ENCODE results near the gene SMAD2. TPM values are rescaled to one million over a fixed set of nuclear protein-coding genes. Genes with fewer than 3 reads are reported as not detected.
A peak's percentile ranks its signal among the peaks of the same experiment; 100 is the strongest.

SMAD2 gene
- total RNA-seq, 1 experiment from 2014 or later = 121 TPM

DNA sequence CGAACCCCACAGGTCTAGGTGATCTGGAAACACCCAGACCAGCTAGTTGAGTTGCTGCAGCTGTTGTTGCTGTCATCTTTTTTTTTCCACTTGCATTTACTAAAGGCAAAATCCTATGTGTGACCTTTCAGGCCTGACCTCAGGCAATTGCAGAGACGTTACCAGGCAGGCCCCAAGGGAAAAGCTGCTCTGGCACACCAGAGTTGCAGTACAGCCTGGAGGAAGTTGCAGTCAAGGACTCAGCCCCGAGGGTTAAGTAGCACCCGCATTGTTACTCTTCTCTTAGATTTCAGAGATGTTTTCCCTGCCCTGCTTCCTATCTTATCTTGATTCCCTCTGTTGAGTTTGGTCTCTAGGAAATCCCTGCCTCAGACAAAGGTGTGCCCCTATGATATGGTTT, 45.2 kb upstream of the SMAD2 start:
- Histone ChIP-seq H3K4me2 (ENCODE audit: insufficient read depth, insufficient read length, low read length) (no peak overlapping the region), H3K4me1 (ENCODE audit: insufficient read depth, low read length) (peaks cover 7% of the 10 kb centered on the region), H3K79me1 (ENCODE audit: insufficient read depth, low read depth, low read length, poor library complexity, severe bottlenecking) (no peaks in the 10 kb centered on the region), H3K9me3 (ENCODE audit: control insufficient read depth, low read depth, low read length) (no peaks in the 10 kb centered on the region), H4K5ac (ENCODE audit: insufficient read length, low read depth, low read length) (no peak overlapping the region), H3K56ac (ENCODE audit: insufficient read length, low read depth, low read length) (no peak overlapping the region), H3K27me3 (ENCODE audit: insufficient read depth, low read length) (no peaks in the 10 kb centered on the region), H2AK5ac (ENCODE audit: insufficient read length, low read length) (no peak overlapping the region), H2BK5ac (ENCODE audit: insufficient read length, low read length) (no peak overlapping the region), H3T11ph (ENCODE audit: low read length) (no peak overlapping the region), H3K27ac (ENCODE audit: insufficient read length, low read depth, low read length) (no peak overlapping the region), H3K4ac (ENCODE audit: low read depth, low read length) (no peak overlapping the region), H3K23ac (ENCODE audit: insufficient read length, low read depth, low read length) (no peak overlapping the region), H3K9ac (ENCODE audit: extremely low read depth, insufficient read length, low read length) (no peak overlapping the region), H2BK15ac (ENCODE audit: low read depth, low read length) (no peak overlapping the region), H4K20me1 (ENCODE audit: control insufficient read depth, insufficient read depth, insufficient read length) (no peaks in the 10 kb centered on the region), H2BK12ac (ENCODE audit: insufficient read length, low read depth, low read length) (no peak overlapping the region), H3K79me2 (ENCODE audit: insufficient read depth, low read length) (no peaks in the 10 kb centered on the region), H2AFZ (ENCODE audit: low read length) (no peak overlapping the region), H3K18ac (ENCODE audit: insufficient read length, low read depth, low read length) (no peak overlapping the region), H3K14ac (ENCODE audit: insufficient read depth, low read length) (no peak overlapping the region), H3K23me2 (ENCODE audit: insufficient read length, low read depth, low read length, poor library complexity, severe bottlenecking) (no peaks in the 10 kb centered on the region), H4K91ac (ENCODE audit: insufficient read length, low read depth, low read length) (no peak overlapping the region), H2BK120ac (ENCODE audit: low read depth, low read length, poor library complexity, severe bottlenecking) (no peak overlapping the region), H4K8ac (replicated peaks; ENCODE audit: insufficient read length, low read depth, low read length) (no peak overlapping the region), H2BK20ac (ENCODE audit: low read depth, low read length, poor library complexity, severe bottlenecking) (no peak overlapping the region)
- no peak overlapping the region for H3K4me3 Mint-ChIP-seq
- WGBS (ENCODE audit: extremely low coverage, insufficient read length, low lambda C conversion rate) = no CpG with 5 or more reads among the region's 4 CpGs
- peaks cover 2% of the 10 kb centered on the region for H3K27me3 Mint-ChIP-seq (ENCODE audit: low read depth)
- DNase-seq = no peak
- H3K4me1 Mint-ChIP-seq = peaks cover 71 to 79% of the 10 kb centered on the region in 2 experiments
- H3K9me3 Mint-ChIP-seq = no peaks in the 10 kb centered on the region; a peak in 2 of 5 replicates
- TF ChIP-seq, protein P1, sequence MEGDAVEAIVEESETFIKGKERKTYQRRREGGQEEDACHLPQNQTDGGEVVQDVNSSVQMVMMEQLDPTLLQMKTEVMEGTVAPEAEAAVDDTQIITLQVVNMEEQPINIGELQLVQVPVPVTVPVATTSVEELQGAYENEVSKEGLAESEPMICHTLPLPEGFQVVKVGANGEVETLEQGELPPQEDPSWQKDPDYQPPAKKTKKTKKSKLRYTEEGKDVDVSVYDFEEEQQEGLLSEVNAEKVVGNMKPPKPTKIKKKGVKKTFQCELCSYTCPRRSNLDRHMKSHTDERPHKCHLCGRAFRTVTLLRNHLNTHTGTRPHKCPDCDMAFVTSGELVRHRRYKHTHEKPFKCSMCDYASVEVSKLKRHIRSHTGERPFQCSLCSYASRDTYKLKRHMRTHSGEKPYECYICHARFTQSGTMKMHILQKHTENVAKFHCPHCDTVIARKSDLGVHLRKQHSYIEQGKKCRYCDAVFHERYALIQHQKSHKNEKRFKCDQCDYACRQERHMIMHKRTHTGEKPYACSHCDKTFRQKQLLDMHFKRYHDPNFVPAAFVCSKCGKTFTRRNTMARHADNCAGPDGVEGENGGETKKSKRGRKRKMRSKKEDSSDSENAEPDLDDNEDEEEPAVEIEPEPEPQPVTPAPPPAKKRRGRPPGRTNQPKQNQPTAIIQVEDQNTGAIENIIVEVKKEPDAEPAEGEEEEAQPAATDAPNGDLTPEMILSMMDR (conservative IDR thresholded peaks at IDR 0.05) = no peak
- no peaks in the 10 kb centered on the region; a peak in 1 of 7 replicates for H3K36me3 Mint-ChIP-seq (ENCODE audit: insufficient read depth in 1 of 3, low read depth in 3 of 3)
- H3K27ac Mint-ChIP-seq = peak overlapping the region in 1 of 3 experiments; percentile 21; a peak in 2 of 7 replicates

Data from H9 (cell line).